K562 (cell line): ENCODE data around the gene BAD. TPM values are rescaled to one million over a fixed set of nuclear protein-coding genes. Genes with fewer than 3 reads are reported as not detected.

Experiments
- ATAC-seq: fragments of 200-7000 bp; cut with Tn5 transposase; 3 replicates; pipeline ENCODE4 v1.9.1; 2020; ENCODE audit warnings: moderate library complexity
- BruUV-seq: library from RNA; stranded (reverse); fragments of 400-500 nt; replicated peaks from 2 replicates; lab custom pipeline; 2021; lab: Mats Ljungman, UMichigan
- CTCF ChIA-PET: fragments of 300-600 bp; formaldehyde crosslinking; extraction: SDS; loops from one replicate; lab custom pipeline; 2021; ENCODE audit warnings: low intra/inter-chr PET ratio; lab: Yijun Ruan, JAX
- POLR2A ChIA-PET: fragments of 300-600, 350-650 bp; sonication (Branson Sonifier 250); formaldehyde crosslinking; extraction: SDS; loops from one replicate; lab custom pipeline; 2021; ENCODE audit warnings: antibody characterized with exemption, inconsistent platforms; lab: Yijun Ruan, JAX
- DNase-seq, 4 experiments: peaks; one replicate each; pipeline versions ENCODE4 v3.0.0 to v3.0.0-alpha.2; 2011 to 2018; ENCODE audit warnings: low spot score in 3 of 4, mixed read lengths in 3 of 4; ENCODE audit errors: extremely low read depth in 1 of 4
- FAIRE-seq: peaks from 2 replicates; lab custom pipeline; 2011; peaks lifted over from hg19 to GRCh38; lab: Jason Lieb, UNC
- H2AFZ ChIP-seq: 2 replicates; pipeline ENCODE4 v1.6.0; 2011; ENCODE audit warnings: low read depth, low read length, control low read depth, inconsistent platforms
- H3K27ac ChIP-seq: fragments of 200-600 bp; 3 replicates; pipeline ENCODE4 v1.8.0; 2011; ENCODE audit warnings: low read depth, mild to moderate bottlenecking, control low read depth, inconsistent platforms, low read length, moderate library complexity, mixed read lengths; ENCODE audit errors: extremely low read depth
- H3K27me3 ChIP-seq, 2 experiments: fragments of 300-600 bp in 1 of 2; 2 replicates in 1 of 2; 3 replicates in 1 of 2; pipeline versions ENCODE4 v1.6.0 to v1.8.0; 2011; ENCODE audit warnings: inconsistent platforms in 2 of 2, low read length in 2 of 2, mild to moderate bottlenecking in 1 of 2, mixed read lengths in 1 of 2, moderate library complexity in 1 of 2; ENCODE audit not compliant: control insufficient read depth in 2 of 2, insufficient read depth in 2 of 2
- H3K36me3 ChIP-seq: fragments of 300-600 bp; 3 replicates; pipeline ENCODE4 v1.8.0; 2011; ENCODE audit warnings: mild to moderate bottlenecking, low read length, inconsistent platforms; ENCODE audit not compliant: control insufficient read depth, insufficient read depth
- H3K4me1 ChIP-seq, 2 experiments: fragments of 200-600 bp in 1 of 2; replicated peaks in 1 of 2; 2 replicates in 1 of 2; 3 replicates in 1 of 2; pipeline versions ENCODE4 v1.5.1 to v1.8.0; 2011; ENCODE audit warnings: inconsistent platforms in 2 of 2, low read length in 2 of 2, mild to moderate bottlenecking in 1 of 2, mixed read lengths in 1 of 2, moderate library complexity in 1 of 2; ENCODE audit not compliant: control insufficient read depth in 2 of 2, insufficient read depth in 2 of 2
- H3K4me2 ChIP-seq: 2 replicates; pipeline ENCODE4 v1.6.1; 2011; ENCODE audit warnings: low read length, control low read depth, inconsistent platforms, mixed read lengths; ENCODE audit not compliant: insufficient read depth
- H3K4me3 ChIP-seq: fragments of 200-600 bp; sonication (generic), shearing (Covaris generic); 2 replicates; pipeline ENCODE4 v1.5.1; 2016; ENCODE audit warnings: control low read depth, inconsistent platforms
- H3K79me2 ChIP-seq: fragments of 200-600 bp; 3 replicates; pipeline ENCODE4 v1.8.0; 2011; ENCODE audit warnings: low read length, inconsistent platforms; ENCODE audit not compliant: control insufficient read depth, insufficient read depth
- H3K9ac ChIP-seq, 2 experiments: 2 replicates each; pipeline versions ENCODE4 v1.6.0 to v1.6.1; 2011; ENCODE audit warnings: low read depth in 2 of 2, low read length in 2 of 2, control low read depth in 1 of 2, inconsistent platforms in 1 of 2, mild to moderate bottlenecking in 1 of 2, mixed read lengths in 1 of 2; ENCODE audit not compliant: insufficient read depth in 1 of 2
- H3K9me1 ChIP-seq: one replicate; pipeline ENCODE4 v1.6.0; 2011; ENCODE audit warnings: inconsistent platforms, mild to moderate bottlenecking, low read length, moderate library complexity; ENCODE audit not compliant: control insufficient read depth, insufficient read depth
- H3K9me3 ChIP-seq: replicated peaks from 2 replicates; pipeline ENCODE4 v1.5.1; 2011; ENCODE audit warnings: low read depth, low read length, inconsistent platforms; ENCODE audit not compliant: control insufficient read depth, insufficient read depth
- H4K20me1 ChIP-seq: replicated peaks from 2 replicates; pipeline ENCODE4 v1.6.1; 2011; ENCODE audit warnings: low read length, inconsistent platforms, mixed read lengths; ENCODE audit not compliant: control insufficient read depth, insufficient read depth
- RBFOX2 ChIP-seq: fragments of 200-400 bp; formaldehyde crosslinking; IDR thresholded peaks from 2 replicates; pipeline ENCODE4 v1.6.1; 2017; ENCODE audit warnings: low read depth, mild to moderate bottlenecking, low read length, moderate library complexity
- SPI1 ChIP-seq: IDR thresholded peaks from 2 replicates; pipeline ENCODE4 v1.6.1; 2011; ENCODE audit warnings: low read depth, low read length, control low read depth, borderline replicate concordance
- XRCC3 ChIP-seq: fragments of 450-650 bp; IDR thresholded peaks from 2 replicates; pipeline ENCODE4 v1.6.1; 2017; ENCODE audit warnings: mild to moderate bottlenecking, moderate library complexity
- ZNF717 ChIP-seq: fragments of 250-450 bp; sonication (Bioruptor Pico); IDR thresholded peaks from 2 replicates; pipeline ENCODE4 v1.5.0; 2021
- ZSCAN29 ChIP-seq: fragments of 450-650 bp; IDR thresholded peaks from 2 replicates; pipeline ENCODE4 v1.6.1; 2017
- WGBS: fragments of 100-300 bp; shearing (Covaris generic); methylation state at CpG from one replicate; pipeline ENCODE4 v1.1.6; 2016; ENCODE audit warnings: low coverage, mixed read lengths; ENCODE audit not compliant: insufficient coverage; ENCODE audit errors: missing lambda C conversion rate; 5-methylcytosine and 5-hydroxymethylcytosine counted together
- in situ Hi-C: fragments of 300-500 bp; cut with MboI; formaldehyde crosslinking; loops from 4 replicates; pipeline ENCODE4 v1.15.0; 2018; ENCODE audit warnings: inconsistent platforms, mixed read lengths
- intact Hi-C: fragments of 100-400 bp; cut with micrococcal nuclease; formaldehyde crosslinking; loops from 2 replicates; pipeline ENCODE4 v1.14.2; 2022
- polyA plus RNA-seq, 8 experiments: library from polyadenylated mRNA; depleted of rRNA in 4 of 8; stranded (reverse) in 5 of 8; unstranded in 3 of 8; fragments of >200 nt; fragmentation: Nextera tagmentation in 2 of 8; fragmentation: Illumina TruSeq in 1 of 8; extraction: Ambion mirVana in 2 of 8; extraction: Trizol in 1 of 8; gene quantifications; 2 replicates each; pipeline versions ENCODE4 v1.2.1 to v1.2.3, GENCODE V29; 2011 to 2014; ENCODE audit warnings: inconsistent platforms in 1 of 8, missing spikeins in 1 of 8
- total RNA-seq, 7 experiments: library from RNA; depleted of rRNA in 6 of 7; stranded (reverse); fragments of >200 nt in 6 of 7; fragmentation: Illumina TruSeq in 2 of 7; extraction: Trizol in 2 of 7; gene quantifications; 2 replicates each; pipeline versions ENCODE4 v1.2.1 to v1.2.3, GENCODE V29; 2011 to 2021; ENCODE audit warnings: low replicate concordance in 1 of 7

Gene BAD
- total and polyA plus RNA-seq, 9 of the 15 experiments (the other 6 are each of a cell fraction or from before 2014, with no cell fraction given): 0.61 to 45.6 (median 11.8) TPM

DNA sequence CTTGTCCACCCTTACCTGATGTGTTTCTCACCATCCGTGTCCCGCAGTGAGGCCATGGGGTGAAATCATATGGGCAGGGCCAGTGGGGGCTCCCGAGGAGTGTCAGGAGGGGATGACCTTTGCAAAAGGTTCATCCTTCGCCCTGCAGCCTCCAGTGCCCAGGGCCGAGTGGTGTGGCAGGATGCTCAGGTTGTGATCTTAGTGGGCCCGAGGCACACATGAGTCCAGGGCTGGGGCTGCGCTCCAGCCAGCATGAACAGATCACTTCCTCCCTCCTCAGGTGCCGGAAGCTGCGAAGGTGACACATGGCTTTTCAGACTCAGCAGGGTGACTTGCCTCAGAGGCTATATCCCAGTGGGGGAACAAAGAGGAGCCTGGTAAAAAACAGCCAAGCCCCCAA lies 46.4 kb downstream of the BAD start:
- no peak overlapping the region for H2AFZ ChIP-seq
- POLR2A ChIA-PET: interaction anchor here (0.6 to 1.6 kb wide), 6 partner anchors 9 to 302 kb away, joined by 3 to 9 read pairs (median 3); partner anchors contain the start of gene PPP1R14B
- H3K27ac ChIP-seq: no peak overlapping the region
- 0 out of 2 replicates have a peak, but pooled peaks cover 3% of the 10 kb centered on the region for H4K20me1 ChIP-seq
- H3K36me3 ChIP-seq: peaks cover 49% of the 10 kb centered on the region; the same call in 2 of the 3 replicates
- in situ Hi-C loops (no loop called here), intact Hi-C loops (no loop called here)
- no peak for ATAC-seq
- FAIRE-seq: no peak
- no peak overlapping the region for H3K4me3 ChIP-seq
- no peaks in the 10 kb centered on the region for H3K9me1 ChIP-seq
- no peaks in the 10 kb centered on the region for H3K9me3 ChIP-seq
- H3K9ac ChIP-seq: 0 out of 4 replicates have a peak overlapping the region, but pooled peaks of 1 of the 2 experiments have one; percentile 1
- CTCF ChIA-PET: no interaction called here
- peaks cover 46% of the 10 kb centered on the region for H3K79me2 ChIP-seq
- WGBS: 89% methylated on average over 7 of the region's 9 CpGs
- no peak for DNase-seq
- no peaks in the 10 kb centered on the region for H3K27me3 ChIP-seq
- BruUV-seq: no TSS peak
- H3K4me1 ChIP-seq: peaks cover 26 to 64% of the 10 kb centered on the region in 2 experiments
- TF ChIP-seq ZNF717: no peak
- 0 out of 2 replicates have a peak, but pooled peaks have one; percentile 33 for TF ChIP-seq SPI1
- no peak overlapping the region for H3K4me2 ChIP-seq

GRCh38 chr11:64237484-64237951 lies 46.9 kb downstream of the BAD start:
- Histone ChIP-seq H3K9me3 (no peaks in the 10 kb centered on the region), H3K27me3 (no peaks in the 10 kb centered on the region), H4K20me1 (0 out of 2 replicates have a peak, but pooled peaks cover 3% of the 10 kb centered on the region), H3K36me3 (peaks cover 44% of the 10 kb centered on the region; the same call in 2 of the 3 replicates), H3K4me1 (peaks cover 23 to 61% of the 10 kb centered on the region in 2 experiments), H3K27ac (0 out of 3 replicates have a peak overlapping the region, but pooled peaks have one; percentile 12), H3K9ac (no peak overlapping the region), H3K79me2 (peaks cover 43% of the 10 kb centered on the region), H3K4me3 (no peak overlapping the region), H3K9me1 (no peaks in the 10 kb centered on the region), H3K4me2 (no peak overlapping the region), H2AFZ (no peak overlapping the region)
- TF ChIP-seq ZSCAN29 (no peak), RBFOX2 (peak; percentile 44; the same call in 1 of the 2 replicates), XRCC3 (no peak)
- CTCF ChIA-PET: no interaction called here
- ATAC-seq (no peak), DNase-seq (no peak), FAIRE-seq (no peak)
- no TSS peak for BruUV-seq
- in situ Hi-C loops: no loop called here
- WGBS: 82% methylated on average over 10 of the region's 12 CpGs
- intact Hi-C loops: no loop called here
- POLR2A ChIA-PET: interaction anchor here (1.0 to 1.6 kb wide), 3 partner anchors 13 to 31 kb away, joined by 3 to 9 read pairs (median 3); no protein-coding TSS in a partner anchor
